Erythroblast (primary cell): ENCODE results near the gene EOMES.

Experiments used
- GATA1 ChIP-seq: IDR thresholded peaks from 2 replicates; pipeline ENCODE4 v1.6.1; 2011; ENCODE audit warnings: low read depth, mild to moderate bottlenecking, control low read depth, low read length, moderate library complexity
- POLR2A ChIP-seq: IDR thresholded peaks from 2 replicates; pipeline ENCODE4 v1.6.1; 2011; ENCODE audit warnings: mild to moderate bottlenecking, low read length

- TF ChIP-seq POLR2A (no peak), GATA1 (no peak)
Observed at GRCh38 chr3:27678234-27678633, 43.9 kb downstream of the EOMES start.
